ENCODE data around the gene BMPR1A.

DNA sequence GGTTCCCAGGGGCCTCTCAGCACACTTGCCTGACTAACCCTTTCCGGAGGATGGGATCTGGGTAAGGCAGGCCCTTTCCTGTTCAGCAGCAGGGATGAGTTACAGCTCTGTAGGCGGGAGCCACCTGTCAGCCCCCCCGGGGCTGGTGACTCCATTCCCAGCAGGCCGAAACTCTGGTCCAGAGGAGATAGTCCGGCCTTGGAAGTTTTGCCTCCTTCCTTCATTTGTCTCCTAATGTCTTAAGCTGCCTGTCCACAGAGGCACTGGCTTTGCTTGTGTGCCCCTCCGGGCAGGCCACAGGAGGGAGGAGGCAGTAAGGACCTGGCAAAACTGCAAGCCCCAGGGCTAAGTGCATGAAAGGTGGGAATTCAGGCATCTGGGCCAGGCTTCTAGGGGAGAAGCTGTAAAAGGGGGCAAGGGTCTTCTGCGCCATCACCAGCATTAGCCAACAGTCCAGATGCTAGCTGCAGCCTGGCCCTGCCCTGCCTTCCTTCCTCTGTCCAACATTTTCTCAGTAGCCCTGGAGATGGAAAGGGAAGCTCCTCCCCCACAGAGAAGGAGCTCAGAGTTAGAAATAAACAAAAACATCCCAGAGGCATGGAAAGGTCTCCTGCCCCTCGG lies 213.1 kb downstream of the BMPR1A start:
- TF ChIP-seq EZH2 (IDR thresholded peaks at IDR 0.05) (no peak), POLR2A (IDR thresholded peaks at IDR 0.05; ENCODE audit: borderline replicate concordance, extremely low read depth, insufficient read depth, insufficient read length) (no peak), CTCF (IDR thresholded peaks at IDR 0.05 in 2 of 3, conservative IDR thresholded peaks at IDR 0.05 in 1 of 3; ENCODE audit: borderline replicate concordance in 1 of 3, insufficient read depth in 1 of 3, low read depth in 2 of 3, low read length in 2 of 3) (no peak), EZH2phosphoT487 (IDR thresholded peaks at IDR 0.05; ENCODE audit: borderline replicate concordance) (no peak), POLR2AphosphoS5 (IDR thresholded peaks at IDR 0.05; ENCODE audit: low read depth, low read length) (0 out of 2 replicates have a peak, but pooled peaks have one; percentile 42), CEBPB (IDR thresholded peaks at IDR 0.05; ENCODE audit: low read depth) (no peak), TCF7L2 (IDR thresholded peaks at IDR 0.05; ENCODE audit: borderline replicate concordance, extremely low read depth, insufficient read depth, insufficient read length) (no peak)
- TF ChIP-seq, protein P1, sequence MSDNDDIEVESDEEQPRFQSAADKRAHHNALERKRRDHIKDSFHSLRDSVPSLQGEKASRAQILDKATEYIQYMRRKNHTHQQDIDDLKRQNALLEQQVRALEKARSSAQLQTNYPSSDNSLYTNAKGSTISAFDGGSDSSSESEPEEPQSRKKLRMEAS (IDR thresholded peaks at IDR 0.05), result no peak
- TF ChIP-seq, protein P2, sequence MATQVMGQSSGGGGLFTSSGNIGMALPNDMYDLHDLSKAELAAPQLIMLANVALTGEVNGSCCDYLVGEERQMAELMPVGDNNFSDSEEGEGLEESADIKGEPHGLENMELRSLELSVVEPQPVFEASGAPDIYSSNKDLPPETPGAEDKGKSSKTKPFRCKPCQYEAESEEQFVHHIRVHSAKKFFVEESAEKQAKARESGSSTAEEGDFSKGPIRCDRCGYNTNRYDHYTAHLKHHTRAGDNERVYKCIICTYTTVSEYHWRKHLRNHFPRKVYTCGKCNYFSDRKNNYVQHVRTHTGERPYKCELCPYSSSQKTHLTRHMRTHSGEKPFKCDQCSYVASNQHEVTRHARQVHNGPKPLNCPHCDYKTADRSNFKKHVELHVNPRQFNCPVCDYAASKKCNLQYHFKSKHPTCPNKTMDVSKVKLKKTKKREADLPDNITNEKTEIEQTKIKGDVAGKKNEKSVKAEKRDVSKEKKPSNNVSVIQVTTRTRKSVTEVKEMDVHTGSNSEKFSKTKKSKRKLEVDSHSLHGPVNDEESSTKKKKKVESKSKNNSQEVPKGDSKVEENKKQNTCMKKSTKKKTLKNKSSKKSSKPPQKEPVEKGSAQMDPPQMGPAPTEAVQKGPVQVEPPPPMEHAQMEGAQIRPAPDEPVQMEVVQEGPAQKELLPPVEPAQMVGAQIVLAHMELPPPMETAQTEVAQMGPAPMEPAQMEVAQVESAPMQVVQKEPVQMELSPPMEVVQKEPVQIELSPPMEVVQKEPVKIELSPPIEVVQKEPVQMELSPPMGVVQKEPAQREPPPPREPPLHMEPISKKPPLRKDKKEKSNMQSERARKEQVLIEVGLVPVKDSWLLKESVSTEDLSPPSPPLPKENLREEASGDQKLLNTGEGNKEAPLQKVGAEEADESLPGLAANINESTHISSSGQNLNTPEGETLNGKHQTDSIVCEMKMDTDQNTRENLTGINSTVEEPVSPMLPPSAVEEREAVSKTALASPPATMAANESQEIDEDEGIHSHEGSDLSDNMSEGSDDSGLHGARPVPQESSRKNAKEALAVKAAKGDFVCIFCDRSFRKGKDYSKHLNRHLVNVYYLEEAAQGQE (IDR thresholded peaks at IDR 0.05; ENCODE audit: low read depth), result no peak
